ENCODE data around the gene SLC25A21. TPM values are rescaled to one million over a fixed set of nuclear protein-coding genes. Genes with fewer than 3 reads are reported as not detected.
"Not testable (repeated sequence)": the region's sequence is repeated elsewhere in the genome, so short reads cannot be mapped to it uniquely, and the experiment has no call there.

SLC25A21 gene
- total RNA-seq, 4 donors from 2014 or later, result 0.08 to 0.29 TPM; not detected in 2

GRCh38 chr14:36915081-36915480 is 257.3 kb downstream of the SLC25A21 start:
- intact Hi-C loops (cut with DNase I; ENCODE audit: low total_unique reads), result no loop called here
- DNase-seq (ENCODE audit: low spot score in 2 of 2), result no peak
- TF ChIP-seq CTCF (IDR thresholded peaks at IDR 0.05) (no peak), POLR2A (IDR thresholded peaks at IDR 0.05) (no peak)
- WGBS, 2 donors, result 56 to 63% methylated on average over 1 of the region's 1 CpG
- H3K4me3 ChIP-seq (ENCODE audit: low read depth, poor library complexity, severe bottlenecking), result no peak overlapping the region

- TF ChIP-seq CTCF (IDR thresholded peaks at IDR 0.05) (no peak), POLR2A (IDR thresholded peaks at IDR 0.05) (no peak)
- DNase-seq (ENCODE audit: low spot score in 2 of 2), result no peak
These were observed 261.8 kb downstream of the SLC25A21 start for GRCh38 chr14:36910578-36910977.

GRCh38 chr14:36905272-36905888 is 267.0 kb downstream of the SLC25A21 start:
- TF ChIP-seq CTCF (IDR thresholded peaks at IDR 0.05), result no peak
- TF ChIP-seq POLR2A (IDR thresholded peaks at IDR 0.05), result no peak
- WGBS, 2 donors, result 46 to 50% methylated on average over 5 of the region's 5 CpGs
- intact Hi-C loops (cut with DNase I; ENCODE audit: low total_unique reads), result no loop called here

More at GRCh38 chr14:36910578-36910977, 261.8 kb downstream of the SLC25A21 start:
- 77 to 79% methylated on average over 3 of the region's 3 CpGs for WGBS, 2 donors
- intact Hi-C loops (cut with DNase I; ENCODE audit: low total_unique reads), result no loop called here
- H3K4me3 ChIP-seq (ENCODE audit: low read depth, poor library complexity, severe bottlenecking), result no peak overlapping the region

GRCh38 chr14:36901861-36902260 is 270.5 kb downstream of the SLC25A21 start:
- no peak overlapping the region for H3K4me3 ChIP-seq (ENCODE audit: low read depth, poor library complexity, severe bottlenecking)
- no peak for DNase-seq (ENCODE audit: low spot score in 2 of 2)
- TF ChIP-seq CTCF (IDR thresholded peaks at IDR 0.05) (no peak), POLR2A (IDR thresholded peaks at IDR 0.05) (no peak)
- intact Hi-C loops (cut with DNase I; ENCODE audit: low total_unique reads), result no loop called here

More at GRCh38 chr14:36905272-36905888, 267.0 kb downstream of the SLC25A21 start:
- DNase-seq (ENCODE audit: low spot score in 2 of 2), result no peak
- H3K4me3 ChIP-seq (ENCODE audit: low read depth, poor library complexity, severe bottlenecking), result no peak overlapping the region

- intact Hi-C loops (cut with DNase I; ENCODE audit: low total_unique reads), result no loop called here
- WGBS, 2 donors, result 75 to 78% methylated on average over 2 of the region's 2 CpGs
- TF ChIP-seq POLR2A (IDR thresholded peaks at IDR 0.05) (no peak), CTCF (IDR thresholded peaks at IDR 0.05) (no peak)
- DNase-seq (ENCODE audit: low spot score in 2 of 2), result no peak
- H3K4me3 ChIP-seq (ENCODE audit: low read depth, poor library complexity, severe bottlenecking), result no peak overlapping the region
These were observed 271.6 kb downstream of the SLC25A21 start for GRCh38 chr14:36900846-36901245.

- 84 to 85% methylated on average over 2 of the region's 2 CpGs for WGBS, 2 donors
- DNase-seq (ENCODE audit: low spot score in 2 of 2), result not testable (repeated sequence)
These were observed 276.1 kb downstream of the SLC25A21 start for GRCh38 chr14:36896300-36896699.

More at GRCh38 chr14:36896300-36896699, 276.1 kb downstream of the SLC25A21 start:
- intact Hi-C loops (cut with DNase I; ENCODE audit: low total_unique reads); H3K4me3 ChIP-seq (ENCODE audit: low read depth, poor library complexity, severe bottlenecking): not testable (repeated sequence)

Measured in lower leg skin (tissue), 4 donors.